Upper lobe of right lung (tissue), 1 donor: ENCODE measurements around the gene OAT. TPM values are rescaled to one million over a fixed set of nuclear protein-coding genes. Genes with fewer than 3 reads are reported as not detected.
"Not testable (repeated sequence)": the region's sequence is repeated elsewhere in the genome, so short reads cannot be mapped to it uniquely, and the experiment has no call there.

Experiments
- ATAC-seq: fragments of 200-7000 bp; cut with Tn5 transposase; one replicate; pipeline ENCODE4 v1.9.1; 2020; ENCODE audit warnings: mild to moderate bottlenecking, moderate library complexity
- DNase-seq: peaks from one replicate; pipeline ENCODE4 v3.0.0-alpha.2; 2020
- H3K27ac ChIP-seq: fragments of 200-600 bp; one replicate; pipeline ENCODE4 v1.8.0; 2022
- H3K27me3 ChIP-seq: fragments of 200-600 bp; one replicate; pipeline ENCODE4 v1.8.0; 2022; ENCODE audit warnings: mild to moderate bottlenecking
- H3K36me3 ChIP-seq: fragments of 200-600 bp; one replicate; pipeline ENCODE4 v1.8.0; 2022
- H3K4me1 ChIP-seq: fragments of 200-600 bp; one replicate; pipeline ENCODE4 v1.8.0; 2022
- H3K4me3 ChIP-seq: fragments of 200-600 bp; one replicate; pipeline ENCODE4 v1.8.0; 2022; ENCODE audit warnings: mild to moderate bottlenecking
- H3K9me3 ChIP-seq: fragments of 200-600 bp; one replicate; pipeline ENCODE4 v1.8.0; 2022
- CTCF ChIP-seq: fragments of 200-600 bp; IDR thresholded peaks from one replicate; pipeline ENCODE4 v1.8.0; 2022; ENCODE audit warnings: antibody characterized with exemption
- intact Hi-C: fragments of 100-400 bp; cut with DNase I; formaldehyde crosslinking; loops from one replicate; pipeline ENCODE4 v1.11.0; 2022
- total RNA-seq: library from RNA; stranded (reverse); fragmentation: NEBNext Ultra II Directional; extraction: Animal tissue kit (Norgen Biotek cat#: 25700); gene quantifications from one replicate; pipeline ENCODE4 v1.2.1, GENCODE V29; 2021
- donor health status: DM: no; HTN: yes; CAD: no; lungs with severe emphysema.

Gene OAT
- total RNA-seq, 1 donor from 2014 or later, result 55.2 TPM

- H3K36me3 ChIP-seq, result no peaks in the 10 kb centered on the region
- no peak for TF ChIP-seq CTCF
- DNase-seq (no peak), ATAC-seq (no peak)
- H3K4me1 ChIP-seq, result no peaks in the 10 kb centered on the region
- no peaks in the 10 kb centered on the region for H3K9me3 ChIP-seq
- intact Hi-C loops, result no loop called here
- no peaks in the 10 kb centered on the region for H3K27me3 ChIP-seq
- H3K27ac ChIP-seq, result no peak overlapping the region
- H3K4me3 ChIP-seq, result no peak overlapping the region
Measured at GRCh38 chr10:124369986-124370385, 48.7 kb downstream of the OAT start.

- H3K9me3 ChIP-seq, intact Hi-C loops, H3K4me1 ChIP-seq, H3K4me3 ChIP-seq, DNase-seq, H3K36me3 ChIP-seq, H3K27ac ChIP-seq, H3K27me3 ChIP-seq, ATAC-seq: not testable (repeated sequence)
Measured at GRCh38 chr10:124369533-124369932, 49.2 kb downstream of the OAT start.

GRCh38 chr10:124369066-124369465 lies 49.7 kb downstream of the OAT start:
- no peaks in the 10 kb centered on the region for H3K4me1 ChIP-seq
- H3K36me3 ChIP-seq, result no peaks in the 10 kb centered on the region
- DNase-seq (no peak), ATAC-seq (no peak)
- intact Hi-C loops, result no loop called here
- no peak for TF ChIP-seq CTCF
- no peaks in the 10 kb centered on the region for H3K9me3 ChIP-seq
- H3K4me3 ChIP-seq, result no peak overlapping the region
- H3K27ac ChIP-seq, result no peak overlapping the region
- no peaks in the 10 kb centered on the region for H3K27me3 ChIP-seq

GRCh38 chr10:124367936-124368335 lies 50.8 kb downstream of the OAT start:
- H3K27me3 ChIP-seq, result no peaks in the 10 kb centered on the region
- H3K9me3 ChIP-seq, result no peaks in the 10 kb centered on the region
- no peak for TF ChIP-seq CTCF
- H3K36me3 ChIP-seq, result no peaks in the 10 kb centered on the region
- H3K4me1 ChIP-seq, result no peaks in the 10 kb centered on the region
- ATAC-seq (no peak), DNase-seq (no peak)
- intact Hi-C loops, result no loop called here
- no peak overlapping the region for H3K27ac ChIP-seq
- no peak overlapping the region for H3K4me3 ChIP-seq

- TF ChIP-seq CTCF, result no peak
- H3K4me3 ChIP-seq, result no peak overlapping the region
- ATAC-seq, result no peak
- H3K36me3 ChIP-seq, result no peaks in the 10 kb centered on the region
- H3K9me3 ChIP-seq, result no peaks in the 10 kb centered on the region
- H3K4me1 ChIP-seq, result no peaks in the 10 kb centered on the region
- no peak overlapping the region for H3K27ac ChIP-seq
- H3K27me3 ChIP-seq, result no peaks in the 10 kb centered on the region
- DNase-seq, result no peak
- intact Hi-C loops, result no loop called here
Measured at GRCh38 chr10:124367414-124367813, 51.3 kb downstream of the OAT start.

- no peak for DNase-seq
- Histone ChIP-seq H3K36me3 (no peaks in the 10 kb centered on the region), H3K9me3 (no peaks in the 10 kb centered on the region), H3K27ac (no peak overlapping the region), H3K27me3 (no peaks in the 10 kb centered on the region), H3K4me1 (no peaks in the 10 kb centered on the region), H3K4me3 (no peak overlapping the region)
- no peak for TF ChIP-seq CTCF
- intact Hi-C loops, result no loop called here
- ATAC-seq, result no peak
Measured at GRCh38 chr10:124366825-124367224, 51.9 kb downstream of the OAT start.
